MCF 10A (cell line): ENCODE results near the gene MRPL43. TPM values are rescaled to one million over a fixed set of nuclear protein-coding genes. Genes with fewer than 3 reads are reported as not detected.

Experiments used
- BruUV-seq: library from RNA; stranded (reverse); fragments of 400-500 nt; replicated peaks from 2 replicates; lab custom pipeline; 2021; lab: Mats Ljungman, UMichigan
- CTCF ChIA-PET: fragments of 300-600 bp; sonication (Branson Sonifier 250); formaldehyde crosslinking; extraction: SDS; loops from one replicate; lab custom pipeline; 2021; ENCODE audit warnings: antibody characterized with exemption, inconsistent platforms; lab: Yijun Ruan, JAX
- POLR2A ChIA-PET: fragments of 300-600, 350-650 bp; sonication (Branson Sonifier 250); formaldehyde crosslinking; extraction: SDS; loops from one replicate; lab custom pipeline; 2020; ENCODE audit warnings: antibody characterized with exemption, inconsistent platforms; lab: Yijun Ruan, JAX
- DNase-seq: peaks from one replicate; pipeline ENCODE4 v3.0.0-alpha.2; 2018; ENCODE audit not compliant: unreplicated experiment
- H3K27ac Mint-ChIP-seq: one replicate; pipeline ENCODE4 v1.8.0; 2022; ENCODE audit warnings: mild to moderate bottlenecking, low read depth, mixed read lengths; ENCODE audit not compliant: unreplicated experiment
- H3K27me3 Mint-ChIP-seq: one replicate; pipeline ENCODE4 v1.8.0; 2022; ENCODE audit warnings: mixed read lengths; ENCODE audit not compliant: insufficient read depth, unreplicated experiment
- H3K36me3 Mint-ChIP-seq: one replicate; pipeline ENCODE4 v1.8.0; 2022; ENCODE audit warnings: mild to moderate bottlenecking, moderate library complexity, mixed read lengths; ENCODE audit not compliant: insufficient read depth, unreplicated experiment
- H3K4me1 Mint-ChIP-seq: one replicate; pipeline ENCODE4 v1.8.0; 2022; ENCODE audit warnings: mixed read lengths; ENCODE audit not compliant: insufficient read depth, unreplicated experiment
- H3K4me3 Mint-ChIP-seq: one replicate; pipeline ENCODE4 v1.8.0; 2022; ENCODE audit warnings: mild to moderate bottlenecking, moderate library complexity, mixed read lengths; ENCODE audit not compliant: unreplicated experiment
- H3K9me3 Mint-ChIP-seq: one replicate; pipeline ENCODE4 v1.8.0; 2022; ENCODE audit warnings: mixed read lengths; ENCODE audit not compliant: unreplicated experiment
- CTCF ChIP-seq: fragments of 200-600 bp; IDR thresholded peaks from one replicate; pipeline ENCODE4 v1.8.0; 2022; ENCODE audit warnings: antibody characterized with exemption, mild to moderate bottlenecking; ENCODE audit not compliant: unreplicated experiment
- intact Hi-C: fragments of 100-400 bp; cut with micrococcal nuclease; formaldehyde crosslinking; loops from 2 replicates; pipeline ENCODE4 v1.14.1; 2022
- total RNA-seq: library from RNA; stranded (reverse); gene quantifications from 2 replicates; pipeline ENCODE4 v1.2.3, GENCODE V29; 2022

Gene MRPL43
- total RNA-seq, 1 experiment from 2014 or later = 64.8 TPM

GRCh38 chr10:100963826-100964225 is 23.5 kb downstream of the MRPL43 start:
- no peak for DNase-seq
- BruUV-seq = no TSS peak
- Mint-ChIP-seq H3K4me3 (no peak overlapping the region), H3K27ac (no peak overlapping the region), H3K36me3 (peaks cover 45% of the 10 kb centered on the region), H3K9me3 (no peaks in the 10 kb centered on the region), H3K27me3 (no peaks in the 10 kb centered on the region), H3K4me1 (no peaks in the 10 kb centered on the region)
- TF ChIP-seq CTCF = no peak
- POLR2A ChIA-PET = no interaction called here
- CTCF ChIA-PET = interaction anchor here (0.5 kb wide), 1 partner anchor 8 kb away, joined by 3 read pairs; no protein-coding TSS in a partner anchor
- intact Hi-C loops = no loop called here

- TF ChIP-seq CTCF = no peak
- POLR2A ChIA-PET = no interaction called here
- Mint-ChIP-seq H3K36me3 (peaks cover 58% of the 10 kb centered on the region), H3K27me3 (no peaks in the 10 kb centered on the region), H3K4me3 (no peak overlapping the region), H3K27ac (no peak overlapping the region), H3K9me3 (no peaks in the 10 kb centered on the region), H3K4me1 (no peaks in the 10 kb centered on the region)
- intact Hi-C loops = no loop called here
- BruUV-seq = no TSS peak
- CTCF ChIA-PET = interaction anchor here (0.6 kb wide), 1 partner anchor 28 kb away, joined by 4 read pairs; no protein-coding TSS in a partner anchor
- DNase-seq = no peak
Measured at GRCh38 chr10:100962351-100963080, 24.8 kb downstream of the MRPL43 start.

- intact Hi-C loops = no loop called here
- ChIA-PET POLR2A (no interaction called here), CTCF (no interaction called here)
- Mint-ChIP-seq H3K27ac (peak overlapping the region; percentile 10), H3K27me3 (no peaks in the 10 kb centered on the region), H3K36me3 (peaks cover 79% of the 10 kb centered on the region), H3K4me1 (no peaks in the 10 kb centered on the region), H3K4me3 (no peak overlapping the region), H3K9me3 (no peaks in the 10 kb centered on the region)
- no peak for DNase-seq
- no TSS peak for BruUV-seq
- TF ChIP-seq CTCF = no peak
Measured at GRCh38 chr10:100960251-100960650, 27.0 kb downstream of the MRPL43 start.

GRCh38 chr10:100948916-100949315 is 38.4 kb downstream of the MRPL43 start:
- no peak for TF ChIP-seq CTCF
- Mint-ChIP-seq H3K27ac (no peak overlapping the region), H3K27me3 (no peaks in the 10 kb centered on the region), H3K4me1 (no peaks in the 10 kb centered on the region), H3K9me3 (no peaks in the 10 kb centered on the region), H3K36me3 (peaks cover 83% of the 10 kb centered on the region), H3K4me3 (no peak overlapping the region)
- no peak for DNase-seq
- CTCF ChIA-PET = interaction anchor here (1.2 to 1.9 kb wide), 2 partner anchors 25 to 65 kb away, joined by 4 to 5 read pairs; no protein-coding TSS in a partner anchor
- POLR2A ChIA-PET = interaction anchor here (0.7 to 1.4 kb wide), 2 partner anchors 10 to 49 kb away, joined by 3 to 5 read pairs; no protein-coding TSS in a partner anchor
- intact Hi-C loops = no loop called here
- no TSS peak for BruUV-seq
